NCI-H1417 (cell line): Measurements from ENCODE around the gene FAM107B.

Source experiments
- DNase-seq, 3 experiments: peaks; one replicate each; lab custom pipeline; 2025; lab: John Stamatoyannopoulos, UW

FAM107B gene

GRCh38 chr10:14499601-14499904 lies 275.1 kb downstream of the FAM107B start:
- DNase-seq: no peak

DNA sequence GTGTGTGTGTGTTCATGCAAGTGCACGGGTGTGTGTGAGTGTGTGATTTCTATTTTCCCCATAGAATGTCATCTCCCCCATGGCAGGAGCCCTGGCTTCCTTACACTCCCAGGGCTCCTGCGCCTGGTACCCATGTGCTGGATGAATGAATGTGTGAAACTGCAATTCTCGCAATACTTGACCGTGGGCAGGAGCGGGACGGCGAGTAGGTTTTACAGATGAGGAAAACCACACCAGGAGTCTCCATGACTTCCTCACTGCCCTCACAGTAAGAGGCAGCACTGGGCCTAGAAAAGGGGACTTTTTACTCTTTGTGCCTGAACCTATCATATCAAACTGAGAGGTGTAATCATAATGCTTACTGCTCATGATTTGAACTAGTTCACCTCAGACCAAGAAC lies 276.4 kb downstream of the FAM107B start:
- no peak for DNase-seq

GRCh38 chr10:14491811-14492210 lies 282.9 kb downstream of the FAM107B start:
- no peak for DNase-seq

- no peak for DNase-seq
Observed at GRCh38 chr10:14489522-14490177, 285.0 kb downstream of the FAM107B start.

DNA sequence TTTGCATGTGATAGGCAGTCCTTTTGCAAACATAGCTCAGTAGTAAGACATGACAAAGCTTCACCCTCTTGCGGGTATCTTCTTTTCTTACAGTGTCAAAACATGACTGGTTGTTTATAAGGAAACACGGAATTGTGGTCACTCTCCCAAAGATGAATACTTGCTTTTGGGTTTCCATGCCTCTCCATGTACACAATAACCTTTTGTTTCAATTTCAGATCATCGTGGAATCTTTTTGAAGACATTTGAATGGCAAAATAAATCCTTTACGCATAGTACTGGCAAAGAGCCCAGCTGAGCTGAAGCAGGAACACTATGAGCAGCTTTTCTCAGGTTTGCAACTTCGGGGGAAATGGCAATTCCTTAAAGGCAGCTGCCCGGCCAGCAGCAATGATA lies 287.2 kb downstream of the FAM107B start:
- no peak for DNase-seq

- DNase-seq: peak in 2 of 3 experiments; percentile 5
Observed at GRCh38 chr10:14486777-14487487, 287.8 kb downstream of the FAM107B start.

- no peak for DNase-seq
Observed at GRCh38 chr10:14485986-14486385, 288.7 kb downstream of the FAM107B start.

DNA sequence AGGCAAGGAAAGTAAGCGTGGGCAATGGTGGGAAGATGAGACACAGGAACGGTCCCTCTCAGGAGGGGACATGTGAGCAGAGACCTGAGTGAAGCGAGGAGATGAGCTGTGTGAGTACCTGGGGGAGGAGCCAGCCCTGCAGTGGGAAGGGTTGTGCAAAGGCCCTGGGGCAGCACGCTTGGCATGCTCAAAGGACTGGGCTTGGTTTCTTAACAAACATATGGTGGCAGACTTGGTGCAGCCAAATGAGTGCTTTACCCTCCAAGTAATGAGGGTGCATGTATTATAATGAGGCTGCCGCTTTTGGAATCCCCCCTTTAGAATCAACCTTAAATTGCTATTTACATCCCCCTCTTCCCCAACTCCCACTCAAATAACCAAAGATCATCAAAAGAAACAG lies 291.3 kb downstream of the FAM107B start:
- no peak for DNase-seq

GRCh38 chr10:14481752-14482151 lies 292.9 kb downstream of the FAM107B start:
- DNase-seq: peak in 2 of 3 experiments; percentile 7 to 47

DNA sequence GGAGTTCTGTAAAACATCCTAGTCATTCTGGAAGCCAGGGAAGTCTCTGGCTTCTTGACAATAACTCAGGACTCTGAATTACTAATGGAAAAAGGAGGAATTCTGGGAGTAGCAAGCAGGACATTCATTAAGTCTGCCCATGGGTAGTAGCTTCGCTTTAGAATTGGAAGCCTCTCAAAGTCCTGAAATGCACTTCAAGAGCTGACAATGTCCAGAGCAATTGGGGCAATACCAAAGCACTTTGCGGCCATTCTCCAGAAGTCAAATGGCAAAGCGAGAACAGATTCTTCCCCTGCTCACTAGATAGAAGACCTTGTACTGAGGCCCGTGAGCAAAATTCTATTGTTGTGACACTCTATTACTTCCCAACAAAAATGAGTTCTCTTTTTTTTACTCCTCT lies 293.7 kb downstream of the FAM107B start:
- DNase-seq: no peak

- DNase-seq: peak; percentile 3 to 58 (median 16)
Observed at GRCh38 chr10:14478604-14479003, 296.1 kb downstream of the FAM107B start.

DNA sequence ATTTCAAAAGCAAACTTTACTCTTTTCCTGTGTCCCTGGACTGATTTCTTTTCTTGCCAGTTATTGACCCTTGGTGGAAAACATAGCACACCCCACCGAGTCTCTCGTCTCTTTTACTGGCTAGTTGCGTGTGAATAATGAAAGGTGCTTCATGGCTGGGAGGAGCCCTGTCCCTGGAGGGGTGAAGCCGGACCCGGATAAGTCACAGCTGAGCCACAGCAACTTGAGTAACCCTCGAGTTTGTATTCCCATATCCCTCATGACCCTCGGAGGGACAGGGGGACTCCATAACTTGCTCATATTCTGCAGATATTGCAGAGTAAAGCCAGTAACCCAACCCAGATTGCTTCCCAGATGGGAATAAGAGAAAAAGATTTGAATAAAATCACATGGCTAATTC lies 296.5 kb downstream of the FAM107B start:
- DNase-seq: no peak

DNA sequence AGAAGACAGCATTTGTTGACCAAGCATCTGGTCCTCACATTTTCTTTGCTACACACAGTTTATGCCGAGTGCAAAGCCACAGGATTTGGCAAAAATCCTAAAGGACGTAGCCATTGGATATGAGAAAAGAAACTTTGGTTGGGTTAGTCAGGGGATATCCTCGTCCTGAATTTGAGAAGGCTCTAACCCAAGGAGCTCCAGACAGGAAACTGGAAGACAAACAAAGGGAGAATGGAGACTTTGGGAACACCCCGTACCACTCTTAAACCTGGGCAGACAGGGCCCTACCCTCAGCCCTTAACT lies 297.3 kb downstream of the FAM107B start:
- no peak for DNase-seq

DNA sequence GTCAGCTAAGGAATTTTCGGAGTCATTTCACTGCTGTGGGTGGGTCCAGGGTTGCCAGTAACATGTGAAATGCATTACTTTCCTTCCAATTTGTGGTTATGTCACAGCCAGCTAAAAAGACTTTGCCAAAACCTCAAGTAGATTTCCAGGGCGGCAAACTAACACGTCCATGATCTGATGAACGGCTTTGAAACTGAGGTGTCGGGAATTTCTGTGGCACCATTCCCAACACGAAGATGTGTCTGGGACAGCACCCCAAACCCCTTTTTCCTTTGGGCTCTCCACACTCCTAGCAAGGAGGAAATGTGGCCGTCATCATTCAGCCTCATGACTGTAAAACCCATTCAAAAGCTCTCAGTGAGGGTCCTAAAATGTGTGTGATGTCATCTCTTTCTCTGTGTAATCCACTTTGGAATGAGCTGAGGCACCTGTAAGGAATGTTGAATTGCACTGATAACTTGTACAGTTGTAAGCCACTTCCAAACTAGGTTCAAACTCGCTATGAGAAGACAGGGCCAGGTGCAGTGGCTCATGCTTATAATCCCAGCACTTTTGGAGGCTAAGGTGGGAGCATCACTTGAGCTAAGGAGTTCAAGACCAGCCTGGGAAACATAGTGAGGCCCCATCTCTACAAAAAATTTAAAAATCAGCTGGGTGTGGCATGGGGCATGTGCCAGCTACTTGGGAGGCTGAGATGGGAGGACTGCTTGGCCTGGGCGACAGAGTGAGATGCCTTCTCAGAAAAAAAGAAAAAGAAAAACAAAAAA lies 297.9 kb downstream of the FAM107B start:
- no peak for DNase-seq

DNA sequence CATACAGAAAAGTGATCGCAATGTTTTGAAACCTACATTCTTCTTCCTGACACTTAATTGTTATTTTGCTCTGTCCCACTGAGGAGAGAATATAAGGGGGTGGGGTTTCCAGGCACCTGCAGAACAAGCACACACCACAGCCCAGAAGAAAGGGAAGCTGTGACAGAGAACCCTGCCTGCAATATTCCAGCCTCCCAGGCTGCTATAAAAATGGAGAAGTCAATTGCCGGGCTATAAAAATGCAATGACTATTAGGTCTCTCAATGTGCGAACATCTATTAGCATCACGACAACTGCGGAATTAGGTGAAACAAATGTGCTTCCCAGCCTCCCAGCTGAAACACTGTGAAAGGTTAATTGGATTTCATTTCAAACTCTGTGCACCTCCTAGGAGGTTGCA lies 298.7 kb downstream of the FAM107B start:
- DNase-seq: no peak

- DNase-seq: no peak
Observed at GRCh38 chr10:14474656-14475055, 300.0 kb downstream of the FAM107B start.

DNA sequence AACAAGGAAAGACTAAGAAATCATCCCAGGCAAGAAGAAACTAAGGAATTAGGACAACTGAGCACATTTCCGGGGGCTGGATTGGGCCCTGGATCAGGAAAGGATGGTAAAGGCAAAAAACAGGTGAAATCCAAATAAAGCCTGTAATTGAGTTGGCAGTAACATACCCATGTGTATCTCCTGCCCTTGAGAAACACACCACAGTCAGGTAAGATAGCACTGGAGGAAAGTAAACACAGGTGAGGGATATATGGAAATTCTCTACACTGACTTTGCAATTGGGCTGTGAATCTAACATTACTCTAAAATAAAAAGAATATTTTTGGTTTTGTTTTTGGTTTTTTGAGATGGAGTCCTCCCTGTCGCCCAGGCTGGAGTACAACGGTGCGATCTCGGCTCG lies 303.8 kb downstream of the FAM107B start:
- no peak for DNase-seq

DNA sequence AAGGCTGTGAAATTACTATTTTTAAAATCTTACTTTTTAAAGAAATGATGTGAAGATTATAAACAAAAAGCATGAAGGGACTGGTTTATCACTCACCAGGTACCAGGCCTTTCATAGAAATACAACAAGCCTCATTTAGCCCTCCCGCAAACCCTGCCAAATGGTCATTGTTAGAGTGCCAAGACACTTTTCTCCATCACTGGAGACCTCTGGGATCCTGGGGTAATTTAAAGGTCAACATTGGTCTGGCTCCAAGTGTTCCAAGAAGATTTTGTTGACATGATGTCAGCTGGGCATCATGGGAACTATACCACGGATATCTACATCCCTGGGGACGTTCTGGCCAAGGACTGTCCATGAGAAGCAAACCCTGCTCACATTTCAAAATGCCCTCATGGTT lies 306.0 kb downstream of the FAM107B start:
- DNase-seq: peak in 1 of 3 experiments; percentile 18
